Measurements from ENCODE around the gene RAB27B.

The RAB27B gene

GRCh38 chr18:54939361-54939917 lies 111.2 kb downstream of the RAB27B start:
- no peak overlapping the region for H3K27ac ChIP-seq (ENCODE audit: low read depth, low read length, poor library complexity, severe bottlenecking)

GRCh38 chr18:54942144-54942543 lies 113.9 kb downstream of the RAB27B start:
- Histone ChIP-seq H3K36me3 (ENCODE audit: insufficient read depth, low read length) (no peaks in the 10 kb centered on the region), H3K79me2 (ENCODE audit: insufficient read depth, low read length) (no peaks in the 10 kb centered on the region), H3K4me1 (ENCODE audit: insufficient read depth, low read length, severe bottlenecking) (peaks cover 8% of the 10 kb centered on the region), H3K27ac (ENCODE audit: low read depth, low read length, poor library complexity, severe bottlenecking) (no peak overlapping the region), H3K27me3 (ENCODE audit: insufficient read depth, low read length) (no peaks in the 10 kb centered on the region), H4K20me1 (ENCODE audit: insufficient read depth, low read length) (no peaks in the 10 kb centered on the region), H3K4me2 (ENCODE audit: low read length) (no peak overlapping the region), H3K9me2 (ENCODE audit: low read depth, low read length) (no peaks in the 10 kb centered on the region), H2AFZ (ENCODE audit: low read length) (no peak overlapping the region), H3K9ac (ENCODE audit: low read length) (no peak overlapping the region), H3K9me3 (ENCODE audit: low read length) (no peaks in the 10 kb centered on the region), H3K4me3 (ENCODE audit: low read depth, low read length, poor library complexity, severe bottlenecking) (no peak overlapping the region), H3F3A (ENCODE audit: insufficient read depth, low read length) (no peaks in the 10 kb centered on the region)
- TF ChIP-seq CTCF (IDR thresholded peaks at IDR 0.05; ENCODE audit: low read length) = no peak
- TF ChIP-seq EZH2 (IDR thresholded peaks at IDR 0.05; ENCODE audit: borderline replicate concordance, low read length) = no peak

More at GRCh38 chr18:54939361-54939917, 111.2 kb downstream of the RAB27B start:
- Histone ChIP-seq H3K4me3 (ENCODE audit: low read depth, low read length, poor library complexity, severe bottlenecking) (no peak overlapping the region), H3K9me2 (ENCODE audit: low read depth, low read length) (no peaks in the 10 kb centered on the region), H3K79me2 (ENCODE audit: insufficient read depth, low read length) (no peaks in the 10 kb centered on the region), H4K20me1 (ENCODE audit: insufficient read depth, low read length) (no peaks in the 10 kb centered on the region), H2AFZ (ENCODE audit: low read length) (no peak overlapping the region), H3K36me3 (ENCODE audit: insufficient read depth, low read length) (no peaks in the 10 kb centered on the region), H3K4me1 (ENCODE audit: insufficient read depth, low read length, severe bottlenecking) (no peaks in the 10 kb centered on the region), H3K9me3 (ENCODE audit: low read length) (no peaks in the 10 kb centered on the region), H3K9ac (ENCODE audit: low read length) (no peak overlapping the region), H3K27me3 (ENCODE audit: insufficient read depth, low read length) (no peaks in the 10 kb centered on the region), H3F3A (ENCODE audit: insufficient read depth, low read length) (no peaks in the 10 kb centered on the region), H3K4me2 (ENCODE audit: low read length) (no peak overlapping the region)
- TF ChIP-seq CTCF (IDR thresholded peaks at IDR 0.05; ENCODE audit: low read length) (no peak), EZH2 (IDR thresholded peaks at IDR 0.05; ENCODE audit: borderline replicate concordance, low read length) (no peak)

GRCh38 chr18:54942569-54942968 lies 114.3 kb downstream of the RAB27B start:
- Histone ChIP-seq H3F3A (ENCODE audit: insufficient read depth, low read length) (no peaks in the 10 kb centered on the region), H3K27ac (ENCODE audit: low read depth, low read length, poor library complexity, severe bottlenecking) (no peak overlapping the region), H3K9me3 (ENCODE audit: low read length) (no peaks in the 10 kb centered on the region), H3K4me2 (ENCODE audit: low read length) (no peak overlapping the region), H3K4me3 (ENCODE audit: low read depth, low read length, poor library complexity, severe bottlenecking) (no peak overlapping the region), H3K4me1 (ENCODE audit: insufficient read depth, low read length, severe bottlenecking) (peaks cover 8% of the 10 kb centered on the region), H2AFZ (ENCODE audit: low read length) (no peak overlapping the region), H4K20me1 (ENCODE audit: insufficient read depth, low read length) (no peaks in the 10 kb centered on the region), H3K79me2 (ENCODE audit: insufficient read depth, low read length) (no peaks in the 10 kb centered on the region), H3K9me2 (ENCODE audit: low read depth, low read length) (no peaks in the 10 kb centered on the region), H3K9ac (ENCODE audit: low read length) (no peak overlapping the region), H3K36me3 (ENCODE audit: insufficient read depth, low read length) (no peaks in the 10 kb centered on the region), H3K27me3 (ENCODE audit: insufficient read depth, low read length) (no peaks in the 10 kb centered on the region)
- TF ChIP-seq EZH2 (IDR thresholded peaks at IDR 0.05; ENCODE audit: borderline replicate concordance, low read length) (no peak), CTCF (IDR thresholded peaks at IDR 0.05; ENCODE audit: low read length) (no peak)
